Measurements from ENCODE around the gene RASGRF1. TPM values are rescaled to one million over a fixed set of nuclear protein-coding genes. Genes with fewer than 3 reads are reported as not detected.

RASGRF1 gene
- polyA plus RNA-seq, 4 donors, result 0.07 to 0.92 (median 0.51) TPM

- no peak for DNase-seq (ENCODE audit: low read depth in 4 of 4, low spot score in 3 of 4)
These were observed 12.0 kb upstream of the RASGRF1 start for GRCh38 chr15:79102595-79102994.

GRCh38 chr15:79101866-79102581, 11.4 kb upstream of the RASGRF1 start:
- no peak for DNase-seq (ENCODE audit: low read depth in 4 of 4, low spot score in 3 of 4)

- DNase-seq (ENCODE audit: low read depth in 4 of 4, low spot score in 3 of 4), result no peak
These were observed 9.1 kb upstream of the RASGRF1 start for GRCh38 chr15:79099692-79100091.

- no peak for DNase-seq (ENCODE audit: low read depth in 4 of 4, low spot score in 3 of 4)
These were observed 4.0 kb upstream of the RASGRF1 start for GRCh38 chr15:79094611-79095021.

GRCh38 chr15:79093352-79093935, 2.9 kb upstream of the RASGRF1 start:
- no peak for DNase-seq (ENCODE audit: low read depth in 4 of 4, low spot score in 3 of 4)

GRCh38 chr15:79092382-79092781, 1.8 kb upstream of the RASGRF1 start:
- no peak for DNase-seq (ENCODE audit: low read depth in 4 of 4, low spot score in 3 of 4)

DNA sequence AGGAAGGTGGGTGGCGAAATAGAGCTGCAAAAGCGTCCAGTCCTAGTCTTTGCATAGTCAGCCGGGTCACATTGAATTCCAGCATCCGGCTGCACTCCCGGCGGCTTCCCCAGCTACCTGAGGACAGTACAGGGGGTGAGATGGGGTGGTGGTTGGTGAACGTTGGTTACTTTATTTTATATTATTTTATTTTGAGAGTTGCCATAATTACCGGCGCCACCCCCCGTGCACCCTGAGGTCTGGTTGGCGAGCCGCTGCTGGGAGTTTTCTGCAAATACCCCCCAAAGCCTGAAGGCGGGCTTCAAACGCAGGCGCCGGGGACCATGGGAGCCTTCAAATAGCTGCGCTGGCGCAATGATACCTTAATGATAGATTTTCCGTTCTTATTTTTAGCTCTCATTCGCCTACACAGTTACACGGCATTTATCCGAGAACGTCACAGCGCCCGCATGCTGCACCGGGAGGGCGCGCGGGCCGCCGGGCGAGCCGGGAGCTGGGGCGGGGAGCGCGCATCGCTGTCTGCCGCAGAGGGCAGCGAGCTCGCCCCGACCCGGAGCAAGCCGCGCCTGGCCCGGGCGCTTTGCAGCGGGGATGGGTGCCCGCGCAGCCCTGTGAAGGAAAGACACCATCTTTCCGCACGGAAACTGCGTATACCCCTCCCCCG, 756 bp upstream of the RASGRF1 start:
- DNase-seq (ENCODE audit: low read depth in 4 of 4, low spot score in 3 of 4), result no peak

DNA sequence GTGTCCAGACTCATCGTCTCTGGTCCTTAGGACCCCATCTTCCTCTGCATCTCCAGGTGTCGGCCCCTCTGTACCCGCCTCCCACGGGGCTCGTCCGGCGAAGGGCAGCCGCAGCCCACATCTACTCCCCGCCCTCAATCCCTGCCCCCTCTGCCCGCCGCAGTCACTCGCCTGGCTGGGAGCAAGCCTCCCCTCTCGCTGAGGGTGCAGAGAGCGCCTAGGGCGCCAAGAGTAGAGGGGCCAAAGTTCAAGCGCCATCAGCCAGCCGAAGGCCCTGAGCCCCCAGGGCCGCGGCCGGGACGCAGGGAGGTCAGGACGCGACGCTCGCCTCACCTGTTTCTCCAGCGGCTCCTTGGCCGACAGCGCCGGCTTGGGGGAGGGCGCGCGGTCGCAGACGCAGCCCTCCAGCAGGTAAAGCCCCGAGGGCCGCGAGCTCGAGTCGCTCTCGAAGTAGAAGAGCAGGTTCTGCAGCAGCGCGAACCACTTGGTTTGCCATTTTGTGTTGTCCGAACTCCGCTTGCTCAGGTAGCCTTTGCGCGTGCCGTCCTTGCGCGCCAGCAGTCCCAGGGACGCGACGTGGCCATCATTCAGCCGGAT, 592 bp downstream of the RASGRF1 start:
- no peak for DNase-seq (ENCODE audit: low read depth in 4 of 4, low spot score in 3 of 4)

DNA sequence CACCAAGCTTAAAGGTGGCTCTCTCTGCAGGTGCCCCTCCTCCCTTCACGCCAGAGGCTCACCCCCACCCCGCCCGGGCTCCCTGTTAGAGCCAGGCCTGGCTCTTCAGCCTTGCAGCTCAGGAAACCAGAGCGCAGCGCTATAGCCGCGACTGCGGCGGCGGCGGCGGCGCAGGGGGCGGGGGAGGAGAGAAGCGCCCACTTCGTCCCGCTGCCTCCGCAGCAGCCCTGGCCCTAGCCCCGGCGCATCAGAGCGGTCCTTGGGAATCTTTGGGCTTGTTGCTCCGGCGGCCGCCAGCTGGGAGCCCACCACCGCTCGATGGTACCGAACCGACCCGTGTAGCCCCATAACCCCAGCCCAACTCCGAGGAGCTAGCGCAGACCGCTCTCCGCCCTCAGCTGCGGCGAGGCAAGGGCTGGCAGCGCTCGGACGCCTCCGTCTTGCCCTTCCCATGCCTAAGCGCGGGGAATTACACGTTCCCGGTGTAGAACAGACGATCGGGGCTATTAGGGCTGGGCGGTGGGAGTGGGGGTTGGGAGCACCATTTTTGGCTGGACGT, 1.2 kb downstream of the RASGRF1 start:
- no peak for DNase-seq (ENCODE audit: low read depth in 4 of 4, low spot score in 3 of 4)

- DNase-seq (ENCODE audit: low read depth in 4 of 4, low spot score in 3 of 4), result no peak
These were observed 2.0 kb downstream of the RASGRF1 start for GRCh38 chr15:79088426-79089205.

- no peak for DNase-seq (ENCODE audit: low read depth in 4 of 4, low spot score in 3 of 4)
These were observed 3.8 kb downstream of the RASGRF1 start for GRCh38 chr15:79086814-79087213.

DNA sequence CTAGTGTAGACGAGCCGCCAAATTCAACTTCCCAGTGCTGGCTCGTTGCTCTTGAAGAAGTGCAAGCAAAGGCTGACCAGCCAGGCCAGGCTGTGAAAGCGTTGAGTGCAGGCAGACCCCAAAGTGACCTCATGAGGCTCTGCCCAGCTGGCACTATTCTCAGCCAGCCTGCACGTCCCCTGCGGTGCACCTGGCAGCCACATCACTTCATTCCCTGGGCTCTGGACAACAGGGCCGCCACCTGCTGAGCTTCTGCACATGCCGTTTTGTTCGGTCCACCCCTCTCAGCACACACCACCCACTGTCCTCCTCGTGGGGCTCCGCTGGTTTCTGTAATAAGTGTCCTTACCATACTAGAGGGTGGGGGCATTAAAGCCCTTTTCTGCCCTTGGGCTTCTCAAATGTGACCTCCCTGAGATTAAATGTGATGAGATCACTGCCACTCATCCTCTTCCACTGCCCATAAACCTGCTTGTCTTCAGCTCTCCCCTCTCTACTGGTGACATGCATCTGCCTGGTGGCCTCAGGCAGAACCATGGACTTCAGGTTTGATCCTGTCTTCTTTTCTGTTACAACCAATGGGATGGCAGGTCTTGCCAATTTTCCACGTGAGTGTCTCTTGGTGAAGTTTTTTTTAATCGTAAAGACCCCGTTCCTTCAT, 6.1 kb downstream of the RASGRF1 start:
- no peak for DNase-seq (ENCODE audit: low read depth in 4 of 4, low spot score in 3 of 4)

DNA sequence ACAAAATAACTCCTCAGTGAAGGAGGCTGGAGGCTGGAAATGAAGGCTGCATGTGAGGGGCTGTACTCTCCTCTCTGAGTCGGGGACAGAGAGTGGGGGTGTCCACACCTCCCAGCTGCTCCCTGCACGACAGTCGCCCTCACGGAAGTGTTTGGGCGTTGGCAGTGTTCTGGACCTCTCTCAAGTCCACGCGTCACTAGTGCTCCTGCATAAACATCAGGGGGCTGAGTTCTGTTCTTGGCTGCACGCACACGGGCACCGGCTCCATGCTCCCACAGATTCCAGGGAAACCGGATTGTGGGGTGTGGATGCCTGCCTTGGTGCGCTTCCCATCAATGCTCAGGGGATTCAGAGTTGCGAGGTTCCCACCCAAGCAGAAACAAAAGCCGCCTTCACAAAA, 7.4 kb downstream of the RASGRF1 start:
- no peak for DNase-seq (ENCODE audit: low read depth in 4 of 4, low spot score in 3 of 4)

DNA sequence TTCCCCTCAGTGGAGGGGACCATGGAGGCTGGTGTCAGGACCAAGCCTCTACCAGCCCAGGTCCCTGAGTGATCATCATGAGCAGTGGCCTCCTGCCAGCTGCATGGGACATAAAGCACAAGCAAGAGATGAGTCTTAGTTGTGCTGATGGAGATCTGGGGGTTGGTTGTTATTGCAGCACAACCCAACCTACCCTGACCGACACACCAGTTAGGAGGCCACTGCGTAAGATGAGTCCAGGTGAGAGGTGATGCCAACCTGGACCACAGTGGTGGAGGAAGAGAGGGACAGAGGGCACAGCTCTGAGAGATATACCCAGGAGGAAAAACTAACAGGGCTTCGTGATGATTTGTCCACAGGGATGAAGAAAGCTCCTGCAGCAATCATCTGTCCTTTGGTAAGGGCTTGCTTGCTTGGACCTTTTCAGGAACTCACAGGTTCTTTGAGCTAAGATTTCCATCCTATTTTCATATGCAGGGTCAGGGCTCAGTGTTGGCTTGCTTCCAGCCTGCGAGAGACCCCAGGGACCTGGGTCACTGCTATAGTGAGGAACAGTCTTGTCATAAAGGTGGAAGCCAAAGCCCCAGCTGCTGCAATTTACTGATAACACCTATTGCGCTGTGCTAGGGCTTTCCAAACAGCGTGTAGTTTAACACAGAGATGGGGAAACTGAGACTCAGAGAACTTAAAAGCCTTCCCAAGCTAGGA, 8.1 kb downstream of the RASGRF1 start:
- DNase-seq (ENCODE audit: low read depth in 4 of 4, low spot score in 3 of 4), result no peak

DNA sequence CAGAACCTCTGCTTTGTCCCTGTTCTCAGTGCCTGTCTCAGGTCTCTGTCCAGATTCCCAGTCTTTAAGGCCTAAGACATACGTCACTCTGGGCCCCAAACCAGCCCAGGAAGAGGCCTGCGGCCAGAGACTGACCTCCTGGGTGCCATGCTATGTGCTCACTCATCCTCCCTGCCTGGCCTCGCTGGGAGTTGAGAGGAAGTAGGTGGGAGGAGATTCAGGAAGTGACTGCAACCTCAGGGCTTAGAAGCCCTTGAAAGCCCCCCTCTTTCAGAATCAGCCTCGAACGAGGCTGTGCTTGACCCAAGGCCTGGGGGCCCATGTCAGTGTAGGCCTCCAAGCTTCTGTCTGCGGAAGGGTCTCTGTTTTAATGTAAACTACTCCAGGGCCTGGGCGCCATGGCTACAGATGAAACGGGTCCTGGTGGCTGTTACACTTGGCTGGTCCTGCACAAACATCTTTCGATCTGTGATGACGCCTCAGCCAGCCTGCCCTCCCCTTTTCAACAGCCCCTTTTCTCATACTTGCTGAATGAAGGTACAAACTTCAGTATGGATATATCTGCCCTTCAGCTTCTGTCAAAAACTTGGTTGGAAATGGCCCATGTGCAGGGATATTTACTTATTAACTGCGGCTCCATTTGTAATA, 11.7 kb downstream of the RASGRF1 start:
- no peak for DNase-seq (ENCODE audit: low read depth in 4 of 4, low spot score in 3 of 4)

DNA sequence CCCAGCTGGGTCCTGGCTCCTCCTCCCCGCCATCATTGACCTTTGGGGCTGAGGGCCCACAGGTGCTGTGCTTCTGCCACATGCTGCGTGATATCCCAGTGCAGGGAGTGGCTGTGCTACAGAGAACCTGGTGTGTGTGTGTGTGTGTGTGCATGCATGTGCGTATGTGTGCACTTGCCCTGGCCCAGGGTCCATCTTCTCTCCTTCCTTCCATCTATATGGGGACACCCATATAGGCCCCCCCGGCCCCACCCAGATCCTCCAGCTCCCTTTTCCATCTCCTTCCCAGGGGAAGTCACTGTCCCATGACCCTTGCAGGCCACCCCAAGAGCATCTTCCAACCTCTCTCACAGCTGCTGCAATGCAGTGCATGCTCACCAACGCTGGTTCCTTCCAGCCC, 12.6 kb downstream of the RASGRF1 start:
- DNase-seq (ENCODE audit: low read depth in 4 of 4, low spot score in 3 of 4), result no peak

DNA sequence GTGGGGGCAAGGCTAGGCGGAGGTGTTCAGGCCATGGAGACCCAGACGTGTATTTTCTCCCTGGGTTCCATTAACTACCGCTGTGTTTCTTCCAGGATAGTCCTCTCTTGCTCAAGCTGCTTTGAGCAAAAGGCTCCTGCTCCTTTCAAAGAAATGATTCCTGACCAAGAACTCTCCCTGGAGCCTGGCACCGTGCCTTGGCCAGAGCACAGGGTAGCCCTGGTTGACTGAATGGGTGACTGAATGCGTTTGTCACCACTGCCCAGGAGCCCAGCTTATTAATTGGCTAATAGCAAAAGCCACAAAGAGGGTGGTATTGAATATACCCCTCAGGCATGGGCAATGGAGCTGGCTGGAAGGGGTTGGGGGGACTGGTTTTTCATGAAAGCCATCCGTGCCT, 13.9 kb downstream of the RASGRF1 start:
- DNase-seq (ENCODE audit: low read depth in 4 of 4, low spot score in 3 of 4), result no peak

GRCh38 chr15:79075256-79075655, 15.3 kb downstream of the RASGRF1 start:
- no peak for DNase-seq (ENCODE audit: low read depth in 4 of 4, low spot score in 3 of 4)

- no peak for DNase-seq (ENCODE audit: low read depth in 4 of 4, low spot score in 3 of 4)
These were observed 17.2 kb downstream of the RASGRF1 start for GRCh38 chr15:79073336-79073735.

All from left renal pelvis (tissue), 4 donors.